GM12878 (cell line): ENCODE data around the gene CSH2. TPM values are rescaled to one million over a fixed set of nuclear protein-coding genes. Genes with fewer than 3 reads are reported as not detected.

ENCODE experiments used
- ATAC-seq: fragments of 200-7000 bp; cut with Tn5 transposase; 3 replicates; pipeline ENCODE4 v1.9.1; 2020; ENCODE audit warnings: mild to moderate bottlenecking, moderate library complexity
- BruUV-seq: library from RNA; stranded (reverse); fragments of 400-500 nt; replicated peaks from 2 replicates; lab custom pipeline; 2021; lab: Mats Ljungman, UMichigan
- CTCF ChIA-PET: fragments of 300-600 bp; sonication (Branson Sonifier 250); formaldehyde crosslinking; extraction: SDS; loops from one replicate; lab custom pipeline; 2021; ENCODE audit warnings: inconsistent platforms; lab: Yijun Ruan, JAX
- POLR2A ChIA-PET: fragments of 350-600 bp; formaldehyde crosslinking; extraction: SDS; loops from one replicate; lab custom pipeline; 2021; ENCODE audit warnings: inconsistent platforms; lab: Charles Lee
- RAD21 ChIA-PET: fragments of 300-600 bp; sonication (Branson Sonifier 250); formaldehyde crosslinking; loops from one replicate; lab custom pipeline; 2023; ENCODE audit warnings: antibody characterized with exemption; ENCODE audit not compliant: unreplicated experiment; lab: Charles Lee
- SMC1A ChIA-PET: fragments of 300-600 bp; sonication (Branson Sonifier 250); formaldehyde crosslinking; loops from one replicate; lab custom pipeline; 2023; ENCODE audit not compliant: unreplicated experiment, uncharacterized antibody; lab: Charles Lee
- DNase-seq: peaks from one replicate; pipeline ENCODE4 v3.0.0-alpha.2; 2011; ENCODE audit warnings: low read depth, low spot score
- FAIRE-seq: peaks from 3 replicates; lab custom pipeline; 2011; peaks lifted over from hg19 to GRCh38; lab: Jason Lieb, UNC
- H2AFZ ChIP-seq: 2 replicates; pipeline ENCODE4 v1.6.0; 2011; ENCODE audit warnings: low read depth, low read length, control low read depth; ENCODE audit not compliant: control insufficient read depth
- H3K27ac ChIP-seq: 2 replicates; pipeline ENCODE4 v1.5.1; 2011; ENCODE audit warnings: control low read depth; ENCODE audit not compliant: control insufficient read depth, insufficient read depth
- H3K27me3 ChIP-seq, 2 experiments: replicated peaks in 1 of 2; 2 replicates each; pipeline versions ENCODE4 v1.6.0 to v1.6.1; 2011; ENCODE audit warnings: low read length in 1 of 2; ENCODE audit not compliant: control insufficient read depth in 2 of 2, insufficient read depth in 2 of 2
- H3K36me3 ChIP-seq, 2 experiments: 2 replicates each; pipeline ENCODE4 v1.5.1; 2011; ENCODE audit warnings: low read length in 1 of 2; ENCODE audit not compliant: control insufficient read depth in 2 of 2, insufficient read depth in 2 of 2
- H3K4me1 ChIP-seq: 2 replicates; pipeline ENCODE4 v1.6.1; 2011; ENCODE audit warnings: mild to moderate bottlenecking, low read length, moderate library complexity, mixed read lengths; ENCODE audit not compliant: control insufficient read depth, insufficient read depth
- H3K4me2 ChIP-seq: 2 replicates; pipeline ENCODE4 v1.6.0; 2011; ENCODE audit warnings: control low read depth; ENCODE audit not compliant: control insufficient read depth, insufficient read depth
- H3K4me3 ChIP-seq: fragments of 200-600 bp; sonication (generic); 2 replicates; pipeline ENCODE4 v1.5.1; 2016
- H3K79me2 ChIP-seq: 2 replicates; pipeline ENCODE4 v1.6.0; 2011; ENCODE audit warnings: low read length; ENCODE audit not compliant: control insufficient read depth, insufficient read depth
- H3K9ac ChIP-seq: 2 replicates; pipeline ENCODE4 v1.8.0; 2011; ENCODE audit warnings: low read length, control low read depth, mixed read lengths; ENCODE audit not compliant: control insufficient read depth, insufficient read depth
- H3K9me3 ChIP-seq: replicated peaks from 3 replicates; pipeline ENCODE4 v1.5.1; 2011; ENCODE audit warnings: mild to moderate bottlenecking, low read length; ENCODE audit not compliant: control insufficient read depth, insufficient read depth
- H4K20me1 ChIP-seq: 2 replicates; pipeline ENCODE4 v1.6.0; 2011; ENCODE audit not compliant: control insufficient read depth, insufficient read depth
- POLR2A ChIP-seq: IDR thresholded peaks from 2 replicates; pipeline ENCODE4 v1.6.1; 2011; ENCODE audit warnings: low read depth, mild to moderate bottlenecking, low read length
- ZNF207 ChIP-seq: fragments of 450-650 bp; IDR thresholded peaks from 2 replicates; pipeline ENCODE4 v1.6.1; 2014; ENCODE audit warnings: antibody characterized with exemption, mild to moderate bottlenecking, borderline replicate concordance
- WGBS: methylation state at CpG from one replicate; pipeline ENCODE4 v1.1.6; 2016; ENCODE audit warnings: low lambda C conversion rate; ENCODE audit not compliant: insufficient replicate concordance, insufficient coverage; ENCODE audit errors: missing lambda C conversion rate; 5-methylcytosine and 5-hydroxymethylcytosine counted together
- in situ Hi-C: fragments of 300-500 bp; cut with MboI; formaldehyde crosslinking; loops from 9 replicates; pipeline ENCODE4 v1.14.3; 2018; ENCODE audit warnings: mixed read lengths
- intact Hi-C: fragments of 100-400 bp; cut with micrococcal nuclease; formaldehyde crosslinking; loops from one replicate; pipeline ENCODE4 v1.14.2; 2022; ENCODE audit not compliant: unreplicated experiment
- polyA plus RNA-seq, 11 experiments: library from polyadenylated mRNA; depleted of rRNA in 4 of 11; unstranded in 6 of 11; stranded (reverse) in 5 of 11; fragments of >200 nt; fragmentation: Nextera tagmentation in 4 of 11; fragmentation: Illumina TruSeq in 1 of 11; extraction: Ambion mirVana in 4 of 11; extraction: Trizol in 1 of 11; gene quantifications; 1 replicate in 1 of 11; 2 replicates in 10 of 11; pipeline versions ENCODE4 v1.2.1 to v1.2.3, GENCODE V29; 2011 to 2016; ENCODE audit warnings: inconsistent platforms in 2 of 11, missing spikeins in 2 of 11, low read depth in 1 of 11
- total RNA-seq, 4 experiments: library from RNA; depleted of rRNA in 3 of 4; stranded (reverse); fragments of >200 nt in 3 of 4; fragmentation: Illumina TruSeq in 1 of 4; extraction: Trizol in 1 of 4; gene quantifications; 2 replicates each; pipeline versions ENCODE4 v1.2.1 to v1.2.3, GENCODE V29; 2013 to 2021
- TF ChIP-seq, protein P1 (sequence below): IDR thresholded peaks from 2 replicates; pipeline ENCODE4 v1.6.1; 2012; ENCODE audit warnings: mild to moderate bottlenecking, low read depth, low read length

The CSH2 gene
- total and polyA plus RNA-seq, 10 of the 15 experiments (the other 5 are each of a cell fraction or from before 2014, with no cell fraction given) = not detected

DNA sequence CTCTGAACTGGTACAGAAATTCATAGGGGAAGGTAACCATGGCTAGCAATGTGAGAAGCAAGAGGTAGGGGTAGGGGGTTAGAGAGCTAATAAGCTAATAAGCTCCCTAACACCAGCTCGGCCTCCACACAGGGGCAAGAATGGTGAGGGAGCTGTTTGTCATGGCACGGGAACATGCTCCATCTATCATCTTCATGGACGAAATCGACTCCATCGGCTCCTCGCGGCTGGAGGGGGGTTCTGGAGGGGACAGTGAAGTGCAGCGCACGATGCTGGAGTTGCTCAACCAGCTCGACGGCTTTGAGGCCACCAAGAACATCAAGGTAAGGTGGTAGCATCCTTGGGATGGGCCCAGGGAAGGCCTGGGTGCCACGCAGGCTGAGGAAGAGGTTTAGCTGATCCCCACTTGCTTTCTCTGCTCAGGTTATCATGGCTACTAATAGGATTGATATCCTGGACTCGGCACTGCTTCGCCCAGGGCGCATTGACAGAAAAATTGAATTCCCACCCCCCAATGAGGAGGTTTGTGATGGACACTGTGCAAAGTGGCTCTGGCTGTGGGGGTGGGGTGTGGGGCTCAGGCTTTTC lies 42.5 kb downstream of the CSH2 start (continued):
- TF ChIP-seq, protein P1, sequence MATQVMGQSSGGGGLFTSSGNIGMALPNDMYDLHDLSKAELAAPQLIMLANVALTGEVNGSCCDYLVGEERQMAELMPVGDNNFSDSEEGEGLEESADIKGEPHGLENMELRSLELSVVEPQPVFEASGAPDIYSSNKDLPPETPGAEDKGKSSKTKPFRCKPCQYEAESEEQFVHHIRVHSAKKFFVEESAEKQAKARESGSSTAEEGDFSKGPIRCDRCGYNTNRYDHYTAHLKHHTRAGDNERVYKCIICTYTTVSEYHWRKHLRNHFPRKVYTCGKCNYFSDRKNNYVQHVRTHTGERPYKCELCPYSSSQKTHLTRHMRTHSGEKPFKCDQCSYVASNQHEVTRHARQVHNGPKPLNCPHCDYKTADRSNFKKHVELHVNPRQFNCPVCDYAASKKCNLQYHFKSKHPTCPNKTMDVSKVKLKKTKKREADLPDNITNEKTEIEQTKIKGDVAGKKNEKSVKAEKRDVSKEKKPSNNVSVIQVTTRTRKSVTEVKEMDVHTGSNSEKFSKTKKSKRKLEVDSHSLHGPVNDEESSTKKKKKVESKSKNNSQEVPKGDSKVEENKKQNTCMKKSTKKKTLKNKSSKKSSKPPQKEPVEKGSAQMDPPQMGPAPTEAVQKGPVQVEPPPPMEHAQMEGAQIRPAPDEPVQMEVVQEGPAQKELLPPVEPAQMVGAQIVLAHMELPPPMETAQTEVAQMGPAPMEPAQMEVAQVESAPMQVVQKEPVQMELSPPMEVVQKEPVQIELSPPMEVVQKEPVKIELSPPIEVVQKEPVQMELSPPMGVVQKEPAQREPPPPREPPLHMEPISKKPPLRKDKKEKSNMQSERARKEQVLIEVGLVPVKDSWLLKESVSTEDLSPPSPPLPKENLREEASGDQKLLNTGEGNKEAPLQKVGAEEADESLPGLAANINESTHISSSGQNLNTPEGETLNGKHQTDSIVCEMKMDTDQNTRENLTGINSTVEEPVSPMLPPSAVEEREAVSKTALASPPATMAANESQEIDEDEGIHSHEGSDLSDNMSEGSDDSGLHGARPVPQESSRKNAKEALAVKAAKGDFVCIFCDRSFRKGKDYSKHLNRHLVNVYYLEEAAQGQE = no peak
- TF ChIP-seq, all 136 proteins: peak for 0

DNA sequence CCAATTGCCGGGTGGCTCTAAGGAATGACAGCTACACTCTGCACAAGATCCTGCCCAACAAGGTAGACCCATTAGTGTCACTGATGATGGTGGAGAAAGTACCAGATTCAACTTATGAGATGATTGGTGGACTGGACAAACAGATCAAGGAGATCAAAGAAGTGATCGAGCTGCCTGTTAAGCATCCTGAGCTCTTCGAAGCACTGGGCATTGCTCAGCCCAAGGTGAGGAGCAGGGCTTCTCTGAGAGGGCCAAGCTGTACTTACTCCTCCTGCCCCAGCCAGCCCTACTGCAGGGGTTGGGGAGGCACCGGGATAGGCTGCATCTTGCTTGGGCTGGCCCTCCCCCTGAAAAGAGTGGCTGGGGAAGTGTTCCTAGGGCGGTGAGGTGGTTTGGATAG lies 43.2 kb downstream of the CSH2 start:
- peaks cover 24 to 46% of the 10 kb centered on the region in 2 experiments for H3K36me3 ChIP-seq
- H3K4me3 ChIP-seq = no peak overlapping the region
- FAIRE-seq (no peak), ATAC-seq (no peak), DNase-seq (no peak)
- H2AFZ ChIP-seq = no peak overlapping the region
- H3K4me1 ChIP-seq = peaks cover 16% of the 10 kb centered on the region
- H3K27me3 ChIP-seq = no peaks in the 10 kb centered on the region
- TF ChIP-seq ZNF207 (no peak), POLR2A (peak; percentile 52)
- ChIA-PET CTCF (interaction anchor here (0.5 to 1.7 kb wide), 7 partner anchors 10 to 405 kb away, joined by 3 to 7 read pairs (median 4); no protein-coding TSS in a partner anchor), SMC1A (interaction anchor here (0.9 kb wide), 1 partner anchor 12 kb away, joined by 3 read pairs; no protein-coding TSS in a partner anchor), RAD21 (interaction anchor here (1.4 kb wide), 1 partner anchor 9 kb away, joined by 3 read pairs; no protein-coding TSS in a partner anchor), POLR2A (interaction anchor here (0.7 to 2.8 kb wide), 4 partner anchors 10 to 132 kb away, joined by 3 to 16 read pairs (median 7); no protein-coding TSS in a partner anchor)
- in situ Hi-C loops = loop anchor here (25.0 kb wide), 1 partner anchor 393 kb away; the partner anchor contains the start of gene CYB561
- 98% methylated on average over 5 of the region's 5 CpGs for WGBS
- no peak overlapping the region for H3K9ac ChIP-seq
- H3K4me2 ChIP-seq = no peak overlapping the region
- no TSS peak for BruUV-seq
- H3K9me3 ChIP-seq = no peaks in the 10 kb centered on the region
- no peak overlapping the region for H3K27ac ChIP-seq
- H4K20me1 ChIP-seq = no peaks in the 10 kb centered on the region
- intact Hi-C loops = no loop called here
- peaks cover 46% of the 10 kb centered on the region for H3K79me2 ChIP-seq
